HepG2 (cell line): ENCODE data around the gene RAB40C. TPM values are rescaled to one million over a fixed set of nuclear protein-coding genes. Genes with fewer than 3 reads are reported as not detected.

Experiments
- MXD1 ChIP-seq: sonication (generic); formaldehyde crosslinking; IDR thresholded peaks from 2 replicates; pipeline ENCODE4 v1.4.0; 2020; ENCODE audit warnings: mild to moderate bottlenecking, missing genetic modification reagents
- POGK ChIP-seq: sonication (generic); formaldehyde crosslinking; conservative IDR thresholded peaks from 2 replicates; pipeline ENCODE4 v1.8.0; 2022; ENCODE audit warnings: mild to moderate bottlenecking, moderate library complexity, missing genetic modification reagents
- SETDB1 ChIP-seq: sonication (generic); formaldehyde crosslinking; IDR thresholded peaks from 2 replicates; pipeline ENCODE4 v1.5.1; 2020; ENCODE audit warnings: missing genetic modification reagents, mild to moderate bottlenecking, borderline replicate concordance
- TBX2 ChIP-seq: sonication (generic); formaldehyde crosslinking; IDR thresholded peaks from 2 replicates; pipeline ENCODE4 v1.5.0; 2020; ENCODE audit warnings: missing genetic modification reagents, mild to moderate bottlenecking, borderline replicate concordance
- ZNF10 ChIP-seq: sonication (generic); formaldehyde crosslinking; IDR thresholded peaks from 2 replicates; pipeline ENCODE4 v1.4.0; 2020; ENCODE audit warnings: mild to moderate bottlenecking, low read depth, missing genetic modification reagents, borderline replicate concordance
- ZNF101 ChIP-seq: sonication (generic); formaldehyde crosslinking; IDR thresholded peaks from 2 replicates; pipeline ENCODE4 v1.4.0; 2020; ENCODE audit warnings: mild to moderate bottlenecking, low read depth, missing genetic modification reagents, borderline replicate concordance
- ZNF318 ChIP-seq: sonication (generic); formaldehyde crosslinking; IDR thresholded peaks from 2 replicates; pipeline ENCODE4 v1.4.0; 2020; ENCODE audit warnings: mild to moderate bottlenecking, missing genetic modification reagents
- ZNF674 ChIP-seq: sonication (generic); formaldehyde crosslinking; IDR thresholded peaks from 2 replicates; pipeline ENCODE4 v1.5.0; 2020; ENCODE audit warnings: low read depth, mild to moderate bottlenecking, missing genetic modification reagents
- ZNF720 ChIP-seq: sonication (generic); formaldehyde crosslinking; IDR thresholded peaks from 2 replicates; pipeline ENCODE4 v1.4.0; 2020; ENCODE audit warnings: missing genetic modification reagents
- polyA plus RNA-seq, 8 experiments: library from polyadenylated mRNA; depleted of rRNA in 3 of 8; stranded (reverse) in 7 of 8; unstranded in 1 of 8; fragments of >200 nt; fragmentation: Illumina TruSeq in 4 of 8; extraction: Trizol in 4 of 8; gene quantifications; 2 replicates each; pipeline versions ENCODE4 v1.2.1 to v1.2.3, GENCODE V29; 2011 to 2016; ENCODE audit warnings: low read depth in 4 of 8, missing spikeins in 1 of 8, mixed read lengths in 1 of 8; ENCODE audit not compliant: insufficient read depth in 1 of 8
- total RNA-seq, 5 experiments: library from RNA; depleted of rRNA; stranded (reverse); fragments of >200 nt; fragmentation: Illumina TruSeq; extraction: Trizol; gene quantifications; 2 replicates each; pipeline ENCODE4 v1.2.3, GENCODE V29; 2016; ENCODE audit warnings: low read depth in 1 of 5
- TF ChIP-seq, protein P1 (sequence below), 2 experiments: fragments of 450-650 bp in 1 of 2; sonication (generic) in 1 of 2; formaldehyde crosslinking; IDR thresholded peaks; 2 replicates each; pipeline versions ENCODE4 v1.5.0 to v1.8.0; 2020 to 2022; ENCODE audit warnings: mild to moderate bottlenecking in 1 of 2, missing genetic modification reagents in 1 of 2
- TF ChIP-seq, protein P2 (sequence below): sonication (generic); formaldehyde crosslinking; IDR thresholded peaks from 2 replicates; pipeline ENCODE4 v1.4.0; 2020; ENCODE audit warnings: missing genetic modification reagents, mild to moderate bottlenecking, borderline replicate concordance

The RAB40C gene
- total and polyA plus RNA-seq, 2 of the 13 experiments (the other 11 are each of a cell fraction or from before 2014, with no cell fraction given), result 7.7 to 11.5 TPM

- TF ChIP-seq, protein P1, sequence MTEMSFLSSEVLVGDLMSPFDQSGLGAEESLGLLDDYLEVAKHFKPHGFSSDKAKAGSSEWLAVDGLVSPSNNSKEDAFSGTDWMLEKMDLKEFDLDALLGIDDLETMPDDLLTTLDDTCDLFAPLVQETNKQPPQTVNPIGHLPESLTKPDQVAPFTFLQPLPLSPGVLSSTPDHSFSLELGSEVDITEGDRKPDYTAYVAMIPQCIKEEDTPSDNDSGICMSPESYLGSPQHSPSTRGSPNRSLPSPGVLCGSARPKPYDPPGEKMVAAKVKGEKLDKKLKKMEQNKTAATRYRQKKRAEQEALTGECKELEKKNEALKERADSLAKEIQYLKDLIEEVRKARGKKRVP (CRISPR knock-in tag; IDR thresholded peaks at IDR 0.05), result 0 out of 4 replicates have a peak, but pooled peaks of 1 of the 2 experiments have one; percentile 41
- TF ChIP-seq TBX2 (CRISPR knock-in tag) (peak; percentile 75; the same call in 1 of the 2 replicates), ZNF10 (CRISPR knock-in tag) (no peak), ZNF720 (CRISPR knock-in tag) (no peak), POGK (CRISPR knock-in tag) (0 out of 2 replicates have a peak, but pooled peaks have one; percentile 42), MXD1 (CRISPR knock-in tag) (peak; percentile 51; the same call in 1 of the 2 replicates), ZNF318 (no peak), ZNF101 (CRISPR knock-in tag) (no peak), ZNF674 (CRISPR knock-in tag) (no peak), SETDB1 (CRISPR knock-in tag) (no peak)
- TF ChIP-seq, protein P2, sequence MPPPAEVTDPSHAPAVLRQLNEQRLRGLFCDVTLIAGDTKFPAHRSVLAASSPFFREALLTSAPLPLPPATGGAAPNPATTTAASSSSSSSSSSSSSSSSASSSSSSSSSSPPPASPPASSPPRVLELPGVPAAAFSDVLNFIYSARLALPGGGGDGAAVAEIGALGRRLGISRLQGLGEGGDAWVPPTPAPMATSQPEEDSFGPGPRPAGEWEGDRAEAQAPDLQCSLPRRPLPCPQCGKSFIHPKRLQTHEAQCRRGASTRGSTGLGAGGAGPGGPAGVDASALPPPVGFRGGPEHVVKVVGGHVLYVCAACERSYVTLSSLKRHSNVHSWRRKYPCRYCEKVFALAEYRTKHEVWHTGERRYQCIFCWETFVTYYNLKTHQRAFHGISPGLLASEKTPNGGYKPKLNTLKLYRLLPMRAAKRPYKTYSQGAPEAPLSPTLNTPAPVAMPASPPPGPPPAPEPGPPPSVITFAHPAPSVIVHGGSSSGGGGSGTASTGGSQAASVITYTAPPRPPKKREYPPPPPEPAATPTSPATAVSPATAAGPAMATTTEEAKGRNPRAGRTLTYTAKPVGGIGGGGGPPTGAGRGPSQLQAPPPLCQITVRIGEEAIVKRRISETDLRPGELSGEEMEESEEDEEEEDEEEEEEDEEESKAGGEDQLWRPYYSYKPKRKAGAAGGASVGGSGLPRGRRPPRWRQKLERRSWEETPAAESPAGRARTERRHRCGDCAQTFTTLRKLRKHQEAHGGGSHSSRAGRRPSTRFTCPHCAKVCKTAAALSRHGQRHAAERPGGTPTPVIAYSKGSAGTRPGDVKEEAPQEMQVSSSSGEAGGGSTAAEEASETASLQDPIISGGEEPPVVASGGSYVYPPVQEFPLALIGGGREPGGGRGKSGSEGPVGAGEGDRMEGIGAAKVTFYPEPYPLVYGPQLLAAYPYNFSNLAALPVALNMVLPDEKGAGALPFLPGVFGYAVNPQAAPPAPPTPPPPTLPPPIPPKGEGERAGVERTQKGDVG, result peak; percentile 98
Measured at GRCh38 chr16:543301-544164, 46.3 kb upstream of the RAB40C start (continued).
